OCI-LY1 (cell line): Measurements from ENCODE around the gene MPO.
A peak's percentile ranks its signal among the peaks of the same experiment; 100 is the strongest.

Experiments
- H2AFZ ChIP-seq: fragments of 200-600 bp; sonication (generic), shearing (Covaris generic); 2 replicates; pipeline ENCODE4 v1.6.0; 2014; ENCODE audit warnings: antibody characterized with exemption, mild to moderate bottlenecking, low read length
- H3F3A ChIP-seq: fragments of 200-600 bp; sonication (generic), shearing (Covaris generic); 2 replicates; pipeline ENCODE4 v1.6.0; 2014; ENCODE audit warnings: mild to moderate bottlenecking, antibody characterized with exemption, low read length, moderate library complexity; ENCODE audit not compliant: insufficient read depth
- H3K27ac ChIP-seq: fragments of 200-600 bp; sonication (generic); 2 replicates; pipeline ENCODE4 v1.5.1; 2014; ENCODE audit warnings: low read length, mixed run types, mild to moderate bottlenecking, low read depth; ENCODE audit not compliant: poor library complexity, severe bottlenecking
- H3K27me3 ChIP-seq: fragments of 200-600 bp; sonication (generic); 2 replicates; pipeline ENCODE4 v1.6.0; 2014; ENCODE audit warnings: antibody characterized with exemption, mild to moderate bottlenecking, low read length, moderate library complexity; ENCODE audit not compliant: insufficient read depth
- H3K36me3 ChIP-seq: fragments of 200-600 bp; sonication (generic); 2 replicates; pipeline ENCODE4 v1.6.1; 2014; ENCODE audit warnings: mild to moderate bottlenecking, antibody characterized with exemption, low read length, moderate library complexity, mixed read lengths; ENCODE audit not compliant: insufficient read depth
- H3K4me1 ChIP-seq: fragments of 200-600 bp; sonication (generic); 2 replicates; pipeline ENCODE4 v1.5.1; 2014; ENCODE audit warnings: mild to moderate bottlenecking, low read length, moderate library complexity; ENCODE audit not compliant: insufficient read depth, severe bottlenecking
- H3K4me2 ChIP-seq: fragments of 200-600 bp; sonication (generic), shearing (Covaris generic); 2 replicates; pipeline ENCODE4 v1.6.1; 2014; ENCODE audit warnings: low read length
- H3K4me3 ChIP-seq: fragments of 200-600 bp; sonication (generic); 2 replicates; pipeline ENCODE4 v1.5.1; 2014; ENCODE audit warnings: low read length, low read depth, mild to moderate bottlenecking, mixed read lengths; ENCODE audit not compliant: poor library complexity, severe bottlenecking
- H3K79me2 ChIP-seq: fragments of 200-600 bp; shearing (Covaris generic); 2 replicates; pipeline ENCODE4 v1.6.1; 2016; ENCODE audit warnings: mixed run types, low read length, mixed read lengths; ENCODE audit not compliant: insufficient read depth
- H3K9ac ChIP-seq: fragments of 200-600 bp; sonication (generic), shearing (Covaris generic); 2 replicates; pipeline ENCODE4 v1.6.1; 2014; ENCODE audit warnings: mild to moderate bottlenecking, low read length, mixed read lengths
- H3K9me2 ChIP-seq: fragments of 200-600 bp; sonication (generic), shearing (Covaris generic); 2 replicates; pipeline ENCODE4 v1.6.1; 2014; ENCODE audit warnings: low read depth, mild to moderate bottlenecking, low read length, mixed read lengths
- H3K9me3 ChIP-seq: fragments of 200-600 bp; shearing (Covaris generic); 2 replicates; pipeline ENCODE4 v1.6.1; 2014; ENCODE audit warnings: low read length, mixed read lengths
- H4K20me1 ChIP-seq: fragments of 200-600 bp; sonication (generic), shearing (Covaris generic); 2 replicates; pipeline ENCODE4 v1.6.0; 2016; ENCODE audit warnings: mild to moderate bottlenecking, low read length; ENCODE audit not compliant: insufficient read depth
- CTCF ChIP-seq: fragments of 200-600 bp; sonication (generic), shearing (Covaris generic); IDR thresholded peaks from 2 replicates; pipeline ENCODE4 v1.5.1; 2017; ENCODE audit warnings: mild to moderate bottlenecking, antibody characterized with exemption, low read length, moderate library complexity, mixed read lengths
- EZH2 ChIP-seq: fragments of 200-600 bp; sonication (generic), shearing (Covaris generic); IDR thresholded peaks from 2 replicates; pipeline ENCODE4 v1.8.0; 2017; ENCODE audit warnings: borderline replicate concordance, mixed run types, mild to moderate bottlenecking, antibody characterized with exemption, low read length, moderate library complexity, mixed read lengths

MPO gene

DNA sequence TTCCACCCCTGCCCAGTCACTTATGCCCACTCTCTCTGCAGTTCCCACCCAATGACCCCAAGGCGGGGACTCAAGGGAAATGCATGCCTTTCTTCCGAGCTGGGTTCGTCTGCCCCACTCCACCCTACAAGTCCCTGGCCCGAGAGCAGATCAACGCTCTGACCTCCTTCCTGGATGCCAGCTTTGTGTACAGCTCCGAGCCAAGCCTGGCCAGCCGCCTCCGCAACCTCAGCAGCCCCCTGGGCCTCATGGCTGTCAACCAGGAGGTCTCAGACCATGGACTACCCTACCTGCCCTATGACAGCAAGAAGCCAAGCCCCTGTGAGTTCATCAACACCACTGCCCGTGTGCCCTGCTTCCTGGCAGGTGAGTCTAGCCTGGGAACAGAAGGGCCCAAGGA lies 28.6 kb downstream of the MPO start:
- Histone ChIP-seq H3K27me3 (peaks cover 6% of the 10 kb centered on the region; the same call in 1 of the 2 replicates), H4K20me1 (no peaks in the 10 kb centered on the region), H3F3A (no peaks in the 10 kb centered on the region), H3K36me3 (no peaks in the 10 kb centered on the region), H3K9ac (no peak overlapping the region), H3K27ac (no peak overlapping the region), H3K4me2 (no peak overlapping the region), H3K9me2 (no peaks in the 10 kb centered on the region), H3K9me3 (no peaks in the 10 kb centered on the region), H3K4me1 (peaks cover 4% of the 10 kb centered on the region), H2AFZ (no peak overlapping the region), H3K79me2 (no peaks in the 10 kb centered on the region), H3K4me3 (no peak overlapping the region)
- no peak for TF ChIP-seq CTCF

DNA sequence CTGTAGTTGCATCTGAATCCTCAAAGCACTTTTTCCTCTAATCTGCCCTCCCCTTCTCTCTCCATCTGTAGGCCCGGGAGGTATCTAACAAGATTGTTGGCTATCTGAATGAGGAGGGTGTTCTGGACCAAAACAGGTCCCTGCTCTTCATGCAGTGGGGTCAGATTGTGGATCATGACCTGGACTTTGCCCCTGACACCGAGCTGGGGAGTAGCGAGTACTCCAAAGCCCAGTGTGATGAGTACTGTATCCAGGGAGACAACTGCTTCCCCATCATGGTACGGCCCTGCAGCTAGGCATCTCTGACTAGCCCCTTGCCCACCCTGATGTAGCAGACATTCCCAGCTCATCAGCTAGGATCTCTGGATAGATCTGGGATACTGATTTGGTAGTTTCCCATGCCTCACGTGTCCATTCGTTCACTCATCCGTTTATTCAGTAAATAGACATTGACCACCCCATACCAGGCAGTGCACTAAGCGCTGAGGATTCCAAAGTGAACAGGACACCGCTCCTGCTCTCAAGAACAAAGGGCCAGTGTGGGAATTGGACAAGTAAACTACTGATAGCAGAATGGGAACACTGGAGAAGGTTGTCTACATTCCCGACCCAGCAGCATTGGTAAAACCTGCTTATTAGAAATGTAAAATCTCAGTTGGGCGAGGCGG lies 30.3 kb downstream of the MPO start:
- Histone ChIP-seq H3K27me3 (peaks cover 6% of the 10 kb centered on the region; the same call in 1 of the 2 replicates), H3K4me2 (no peak overlapping the region), H3K79me2 (no peaks in the 10 kb centered on the region), H3F3A (no peaks in the 10 kb centered on the region), H3K9me3 (no peaks in the 10 kb centered on the region), H3K36me3 (no peaks in the 10 kb centered on the region), H2AFZ (peak overlapping the region; percentile 63; the same call in 1 of the 2 replicates), H3K9me2 (no peaks in the 10 kb centered on the region), H3K4me1 (peaks cover 4% of the 10 kb centered on the region), H3K9ac (no peak overlapping the region), H3K27ac (no peak overlapping the region), H3K4me3 (no peak overlapping the region), H4K20me1 (no peaks in the 10 kb centered on the region)
- TF ChIP-seq EZH2 (no peak), CTCF (no peak)

DNA sequence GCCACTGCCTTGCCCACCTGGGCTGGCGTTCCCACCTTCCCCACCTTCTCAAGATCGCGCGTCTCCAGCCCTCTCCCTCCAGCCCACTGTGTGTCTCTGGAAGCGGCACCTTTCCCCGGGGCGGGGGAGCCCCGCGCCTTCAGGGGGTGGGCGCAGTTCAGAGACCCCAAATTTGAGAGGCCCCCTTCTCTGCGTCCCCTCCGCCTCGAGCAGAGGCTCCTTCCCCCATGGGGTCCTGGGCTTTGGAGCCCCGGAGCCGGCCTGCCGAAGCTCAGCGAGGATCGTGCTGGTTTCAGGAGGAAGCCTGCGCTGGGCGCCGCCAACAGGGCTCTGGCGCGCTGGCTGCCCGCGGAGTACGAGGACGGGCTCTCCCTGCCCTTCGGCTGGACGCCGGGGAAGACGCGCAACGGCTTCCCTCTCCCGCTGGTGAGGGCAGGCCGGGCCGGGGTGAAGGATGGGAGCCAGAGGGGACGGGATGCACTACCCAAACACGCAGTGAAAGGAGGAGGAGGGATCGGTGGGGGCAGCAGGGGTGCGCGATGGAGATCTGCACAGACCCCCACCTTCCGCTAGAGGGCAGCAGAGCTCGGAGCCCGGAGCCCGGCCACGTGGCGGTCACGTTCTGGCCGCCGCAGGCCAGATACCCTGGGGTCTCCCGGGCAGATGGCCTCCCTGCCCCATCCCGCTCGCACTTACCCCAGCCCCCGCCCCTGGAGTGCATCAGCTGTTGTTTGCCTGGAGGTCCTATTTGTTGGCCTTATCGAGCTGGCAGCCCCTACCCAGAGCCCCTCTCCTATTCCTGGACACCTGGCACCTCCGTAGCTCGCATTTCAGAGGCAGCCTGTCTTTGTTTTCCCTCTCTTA lies 31.2 kb downstream of the MPO start:
- Histone ChIP-seq H2AFZ (peak overlapping the region; percentile 63), H3K4me3 (no peak overlapping the region), H3K9me2 (no peaks in the 10 kb centered on the region), H3K27me3 (peaks cover 6% of the 10 kb centered on the region; the same call in 1 of the 2 replicates), H4K20me1 (no peaks in the 10 kb centered on the region), H3K36me3 (no peaks in the 10 kb centered on the region), H3K9me3 (no peaks in the 10 kb centered on the region), H3K27ac (no peak overlapping the region), H3K4me2 (peak overlapping the region; percentile 41; the same call in 1 of the 2 replicates), H3K9ac (no peak overlapping the region), H3K79me2 (no peaks in the 10 kb centered on the region), H3F3A (no peaks in the 10 kb centered on the region), H3K4me1 (peaks cover 4% of the 10 kb centered on the region)
- TF ChIP-seq CTCF (peak; percentile 71), EZH2 (no peak)
